ENCODE data around the gene SRGAP1. TPM values are rescaled to one million over a fixed set of nuclear protein-coding genes. Genes with fewer than 3 reads are reported as not detected.

Gene SRGAP1
- total and polyA plus RNA-seq, 2 of the 4 experiments (the other 2 are of a cell fraction): 10.0 to 10.2 TPM

DNA sequence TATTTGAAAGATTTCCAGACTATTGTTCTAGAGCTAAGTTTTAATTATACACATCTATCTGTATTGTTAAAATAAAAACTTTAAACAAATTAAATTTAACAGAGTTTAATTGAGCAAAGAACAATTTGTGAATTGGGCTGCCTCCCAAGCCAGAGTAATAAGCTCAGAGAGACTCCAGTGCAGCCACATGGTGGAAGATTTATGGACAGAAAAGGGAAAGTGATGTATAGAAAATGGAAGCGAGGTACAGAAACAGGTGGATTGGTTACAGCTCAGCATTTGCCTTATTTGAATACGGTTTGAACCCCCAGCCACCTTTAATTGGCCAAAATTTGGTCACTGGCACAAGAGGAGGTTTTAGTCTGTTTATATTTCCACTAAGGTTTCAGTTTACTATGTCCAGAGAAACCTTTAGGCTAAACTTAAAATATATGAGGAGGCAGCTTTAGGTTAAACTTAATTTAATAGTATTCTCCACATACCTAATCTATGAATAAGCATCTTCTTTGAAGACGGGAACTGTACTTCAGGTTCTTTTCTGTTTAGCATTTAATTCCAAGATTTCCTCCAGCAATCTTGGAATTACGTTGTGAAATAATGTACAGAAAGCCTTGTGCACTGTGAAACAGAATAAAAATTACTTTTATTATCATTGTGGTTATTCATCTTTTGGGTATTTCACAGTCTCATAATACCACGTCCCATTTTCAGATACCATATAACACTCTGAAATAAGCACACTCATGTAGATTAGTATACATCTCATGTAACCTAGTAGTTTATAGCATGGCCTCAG lies 19.4 kb downstream of the SRGAP1 start:
- ChIA-PET POLR2A (ENCODE audit: unreplicated experiment) (no interaction called here), CTCF (interaction anchor here (1.3 kb wide), 1 partner anchor 24 kb away, joined by 3 read pairs; no protein-coding TSS in a partner anchor)
- H2BK5ac ChIP-seq (ENCODE audit: low read depth, low read length, poor library complexity, severe bottlenecking): peak overlapping the region; percentile 55
- H3K79me1 ChIP-seq (ENCODE audit: low read depth in 1 of 2, low read length in 2 of 2): peaks cover 5 to 64% of the 10 kb centered on the region in 2 experiments
- no peak overlapping the region for H2BK20ac ChIP-seq (ENCODE audit: low read depth, low read length)
- H3K23ac ChIP-seq (ENCODE audit: low read depth, low read length): peak overlapping the region; percentile 48; the same call in 1 of the 2 replicates
- H3K4me1 ChIP-seq (ENCODE audit: control insufficient read depth, insufficient read depth, low read length): peaks cover 18% of the 10 kb centered on the region
- no peak overlapping the region for H3K14ac ChIP-seq (replicated peaks; ENCODE audit: low read depth, low read length)
- BruUV-seq (replicated peaks): TSS peak; percentile 6
- H3K36me3 ChIP-seq (ENCODE audit: control insufficient read depth, insufficient read depth, low read length): peaks cover 3% of the 10 kb centered on the region; the same call in 1 of the 2 replicates
- peaks cover 76% of the 10 kb centered on the region for H4K20me1 ChIP-seq (ENCODE audit: insufficient read depth, low read length)
- H2BK120ac ChIP-seq (ENCODE audit: low read depth, low read length): no peak overlapping the region
- H2BK15ac ChIP-seq (ENCODE audit: low read depth, low read length): no peak overlapping the region
- dilution Hi-C loops (cut with HindIII; ENCODE audit: low sequenced_read_pairs, unreplicated experiment): no loop called here
- peak; percentile 43 for DNase-seq
- H3K56ac ChIP-seq (ENCODE audit: extremely low read depth, insufficient read depth, low read length): no peak overlapping the region
- peak overlapping the region in 1 of 2 experiments; percentile 38; a peak in 1 of 4 replicates for H4K8ac ChIP-seq (ENCODE audit: low read depth in 2 of 2, low read length in 2 of 2)
- TF ChIP-seq BHLHE40 (IDR thresholded peaks at IDR 0.05; ENCODE audit: low read depth, low read length): no peak
- peak; percentile 50 for TF ChIP-seq CEBPB (IDR thresholded peaks at IDR 0.05; ENCODE audit: low read depth, low read length)
- no peak overlapping the region for H3K9ac ChIP-seq (ENCODE audit: low read depth, low read length)
- H4K5ac ChIP-seq (ENCODE audit: low read depth, low read length): peak overlapping the region; percentile 66; the same call in 1 of the 2 replicates
- H3K4ac ChIP-seq (ENCODE audit: low read depth, low read length): no peak overlapping the region
- no CpG with 5 or more reads among the region's 5 CpGs for WGBS, 2 experiments (ENCODE audit: extremely low coverage in 2 of 2, insufficient read length in 1 of 2)
- H4K91ac ChIP-seq (ENCODE audit: insufficient read depth, low read depth, low read length): no peak overlapping the region
- H2AFZ ChIP-seq (replicated peaks; ENCODE audit: low read length, poor library complexity): no peak overlapping the region
- no peak overlapping the region for H3K4me3 ChIP-seq (ENCODE audit: insufficient read depth, low read depth, low read length)
- H2AK9ac ChIP-seq (replicated peaks; ENCODE audit: low read depth, low read length, poor library complexity): no peak overlapping the region
- in situ Hi-C loops (cut with MboI; ENCODE audit: low sequenced_read_pairs): no loop called here
- H3K27ac ChIP-seq (ENCODE audit: insufficient read depth, low read length): no peak overlapping the region
- H3K4me2 ChIP-seq (ENCODE audit: low read depth, low read length): peak overlapping the region; percentile 83; the same call in 1 of the 2 replicates
- peaks cover 7% of the 10 kb centered on the region for H3K9me1 ChIP-seq (ENCODE audit: insufficient read depth, low read length)
- no peaks in the 10 kb centered on the region for H3K9me3 ChIP-seq (ENCODE audit: control insufficient read depth, insufficient read depth, low read length)
- peak; percentile 59 for ATAC-seq (ENCODE audit: low read depth)
- intact Hi-C loops (cut with micrococcal nuclease): loop anchor here (2.0 to 5.0 kb wide), 2 partner anchors 13 to 53 kb away; no protein-coding TSS in a partner anchor
- no peak overlapping the region for H2AK5ac ChIP-seq (ENCODE audit: low read depth, low read length)
- peak overlapping the region; percentile 49; the same call in 1 of the 2 replicates for H3K18ac ChIP-seq (ENCODE audit: low read depth, low read length)
- H3K27me3 ChIP-seq (ENCODE audit: control insufficient read depth, insufficient read depth, low read length): no peaks in the 10 kb centered on the region
